ENCODE data around the gene CAMTA1.

CAMTA1 gene

DNA sequence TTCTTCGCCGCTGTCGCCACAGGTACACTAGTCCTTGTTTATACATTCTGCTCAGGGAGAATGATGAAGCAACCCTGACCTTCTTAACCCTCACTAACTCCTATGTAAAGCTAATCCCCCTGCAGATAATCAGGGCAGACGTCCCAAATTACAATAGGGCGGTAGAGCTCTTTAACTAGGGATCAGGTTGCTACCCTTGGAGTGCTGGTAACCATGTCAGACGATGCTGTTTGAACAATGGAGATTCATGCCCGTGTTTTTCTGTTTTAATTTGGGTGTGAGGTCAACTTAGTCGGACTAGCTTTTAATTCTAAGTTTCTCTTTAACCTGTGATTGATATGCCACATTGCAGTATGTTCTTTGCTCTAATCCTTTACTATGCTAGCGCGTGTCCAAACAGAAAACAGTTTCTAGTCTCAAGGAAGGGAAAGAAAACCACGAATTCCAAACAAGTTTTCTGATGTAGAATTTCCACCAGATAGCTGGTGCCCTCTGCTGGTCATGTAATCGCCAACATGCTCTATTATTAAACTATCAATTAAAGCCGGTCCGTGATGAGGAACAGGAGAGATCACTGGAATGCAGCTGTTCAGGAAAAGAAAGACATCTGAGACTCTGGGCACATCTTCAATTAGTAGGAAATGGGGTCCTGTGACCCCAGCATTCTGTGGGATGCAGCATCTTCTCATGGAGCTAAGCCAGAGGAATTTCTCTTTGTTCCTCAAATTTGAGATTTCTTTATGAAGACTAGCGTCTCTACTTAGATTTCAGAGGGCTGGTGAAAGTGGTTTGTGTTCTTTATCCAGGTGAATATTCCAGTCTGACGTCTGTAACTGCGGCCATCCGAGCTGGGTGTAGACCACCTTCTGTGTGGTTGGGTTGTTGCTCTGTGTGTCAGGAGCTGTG is 967.5 kb downstream of the CAMTA1 start (continued):
- no peak for TF ChIP-seq ZNF311 (tag by site-specific recombination; IDR thresholded peaks at IDR 0.05; ENCODE audit: borderline replicate concordance)
- TF ChIP-seq SCRT2 (tag by site-specific recombination; IDR thresholded peaks at IDR 0.05): no peak
- TF ChIP-seq ZNF777 (tag by site-specific recombination; IDR thresholded peaks at IDR 0.05; ENCODE audit: borderline replicate concordance): no peak
- no peak for TF ChIP-seq SETDB1 (IDR thresholded peaks at IDR 0.05; ENCODE audit: insufficient read length, low read length)
- TF ChIP-seq INSM2 (tag by site-specific recombination; IDR thresholded peaks at IDR 0.05): no peak
- TF ChIP-seq ZNF654 (tag by site-specific recombination; IDR thresholded peaks at IDR 0.05; ENCODE audit: low read depth): peak; percentile 55
- TF ChIP-seq ZNF23 (tag by site-specific recombination; IDR thresholded peaks at IDR 0.05; ENCODE audit: borderline replicate concordance): no peak
- TF ChIP-seq, protein P1, sequence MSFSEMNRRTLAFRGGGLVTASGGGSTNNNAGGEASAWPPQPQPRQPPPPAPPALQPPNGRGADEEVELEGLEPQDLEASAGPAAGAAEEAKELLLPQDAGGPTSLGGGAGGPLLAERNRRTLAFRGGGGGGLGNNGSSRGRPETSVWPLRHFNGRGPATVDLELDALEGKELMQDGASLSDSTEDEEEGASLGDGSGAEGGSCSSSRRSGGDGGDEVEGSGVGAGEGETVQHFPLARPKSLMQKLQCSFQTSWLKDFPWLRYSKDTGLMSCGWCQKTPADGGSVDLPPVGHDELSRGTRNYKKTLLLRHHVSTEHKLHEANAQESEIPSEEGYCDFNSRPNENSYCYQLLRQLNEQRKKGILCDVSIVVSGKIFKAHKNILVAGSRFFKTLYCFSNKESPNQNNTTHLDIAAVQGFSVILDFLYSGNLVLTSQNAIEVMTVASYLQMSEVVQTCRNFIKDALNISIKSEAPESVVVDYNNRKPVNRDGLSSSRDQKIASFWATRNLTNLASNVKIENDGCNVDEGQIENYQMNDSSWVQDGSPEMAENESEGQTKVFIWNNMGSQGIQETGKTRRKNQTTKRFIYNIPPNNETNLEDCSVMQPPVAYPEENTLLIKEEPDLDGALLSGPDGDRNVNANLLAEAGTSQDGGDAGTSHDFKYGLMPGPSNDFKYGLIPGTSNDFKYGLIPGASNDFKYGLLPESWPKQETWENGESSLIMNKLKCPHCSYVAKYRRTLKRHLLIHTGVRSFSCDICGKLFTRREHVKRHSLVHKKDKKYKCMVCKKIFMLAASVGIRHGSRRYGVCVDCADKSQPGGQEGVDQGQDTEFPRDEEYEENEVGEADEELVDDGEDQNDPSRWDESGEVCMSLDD (tag by site-specific recombination; IDR thresholded peaks at IDR 0.05): no peak
- TF ChIP-seq ZNF580 (tag by site-specific recombination; IDR thresholded peaks at IDR 0.05): no peak
- TF ChIP-seq ZNF555 (tag by site-specific recombination; conservative IDR thresholded peaks at IDR 0.05): no peak
- no peak for TF ChIP-seq YY2 (tag by site-specific recombination; IDR thresholded peaks at IDR 0.05)
- TF ChIP-seq ZNF585B (tag by site-specific recombination; IDR thresholded peaks at IDR 0.05): no peak
- TF ChIP-seq, protein P2, sequence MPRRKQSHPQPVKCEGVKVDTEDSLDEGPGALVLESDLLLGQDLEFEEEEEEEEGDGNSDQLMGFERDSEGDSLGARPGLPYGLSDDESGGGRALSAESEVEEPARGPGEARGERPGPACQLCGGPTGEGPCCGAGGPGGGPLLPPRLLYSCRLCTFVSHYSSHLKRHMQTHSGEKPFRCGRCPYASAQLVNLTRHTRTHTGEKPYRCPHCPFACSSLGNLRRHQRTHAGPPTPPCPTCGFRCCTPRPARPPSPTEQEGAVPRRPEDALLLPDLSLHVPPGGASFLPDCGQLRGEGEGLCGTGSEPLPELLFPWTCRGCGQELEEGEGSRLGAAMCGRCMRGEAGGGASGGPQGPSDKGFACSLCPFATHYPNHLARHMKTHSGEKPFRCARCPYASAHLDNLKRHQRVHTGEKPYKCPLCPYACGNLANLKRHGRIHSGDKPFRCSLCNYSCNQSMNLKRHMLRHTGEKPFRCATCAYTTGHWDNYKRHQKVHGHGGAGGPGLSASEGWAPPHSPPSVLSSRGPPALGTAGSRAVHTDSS (tag by site-specific recombination; IDR thresholded peaks at IDR 0.05): no peak
- no peak for TF ChIP-seq ZNF785 (tag by site-specific recombination; IDR thresholded peaks at IDR 0.05)
- TF ChIP-seq, protein P3, sequence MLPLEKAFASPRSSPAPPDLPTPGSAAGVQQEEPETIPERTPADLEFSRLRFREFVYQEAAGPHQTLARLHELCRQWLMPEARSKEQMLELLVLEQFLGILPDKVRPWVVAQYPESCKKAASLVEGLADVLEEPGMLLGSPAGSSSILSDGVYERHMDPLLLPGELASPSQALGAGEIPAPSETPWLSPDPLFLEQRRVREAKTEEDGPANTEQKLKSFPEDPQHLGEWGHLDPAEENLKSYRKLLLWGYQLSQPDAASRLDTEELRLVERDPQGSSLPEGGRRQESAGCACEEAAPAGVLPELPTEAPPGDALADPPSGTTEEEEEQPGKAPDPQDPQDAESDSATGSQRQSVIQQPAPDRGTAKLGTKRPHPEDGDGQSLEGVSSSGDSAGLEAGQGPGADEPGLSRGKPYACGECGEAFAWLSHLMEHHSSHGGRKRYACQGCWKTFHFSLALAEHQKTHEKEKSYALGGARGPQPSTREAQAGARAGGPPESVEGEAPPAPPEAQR (tag by site-specific recombination; IDR thresholded peaks at IDR 0.05): no peak
- no peak for TF ChIP-seq ZNF707 (tag by site-specific recombination; IDR thresholded peaks at IDR 0.05)
- 0 out of 2 replicates have a peak, but pooled peaks have one; percentile 13 for TF ChIP-seq KLF1 (tag by site-specific recombination; IDR thresholded peaks at IDR 0.05)
- no peak for TF ChIP-seq ZSCAN30 (tag by site-specific recombination; IDR thresholded peaks at IDR 0.05)
- TF ChIP-seq ZNF223 (tag by site-specific recombination; IDR thresholded peaks at IDR 0.05): no peak
- TF ChIP-seq ZNF341 (tag by site-specific recombination; IDR thresholded peaks at IDR 0.05; ENCODE audit: low read depth): no peak
- TF ChIP-seq ZNF155 (tag by site-specific recombination; IDR thresholded peaks at IDR 0.05): no peak
- TF ChIP-seq ZBTB20 (tag by site-specific recombination; IDR thresholded peaks at IDR 0.05): no peak
- no peak for TF ChIP-seq ZNF133 (tag by site-specific recombination; IDR thresholded peaks at IDR 0.05)
- TF ChIP-seq, protein P4, sequence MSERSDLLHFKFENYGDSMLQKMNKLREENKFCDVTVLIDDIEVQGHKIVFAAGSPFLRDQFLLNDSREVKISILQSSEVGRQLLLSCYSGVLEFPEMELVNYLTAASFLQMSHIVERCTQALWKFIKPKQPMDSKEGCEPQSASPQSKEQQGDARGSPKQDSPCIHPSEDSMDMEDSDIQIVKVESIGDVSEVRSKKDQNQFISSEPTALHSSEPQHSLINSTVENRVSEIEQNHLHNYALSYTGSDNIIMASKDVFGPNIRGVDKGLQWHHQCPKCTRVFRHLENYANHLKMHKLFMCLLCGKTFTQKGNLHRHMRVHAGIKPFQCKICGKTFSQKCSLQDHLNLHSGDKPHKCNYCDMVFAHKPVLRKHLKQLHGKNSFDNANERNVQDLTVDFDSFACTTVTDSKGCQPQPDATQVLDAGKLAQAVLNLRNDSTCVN (tag by site-specific recombination; optimal IDR thresholded peaks at IDR 0.05): no peak
- TF ChIP-seq MZF1 (tag by site-specific recombination; IDR thresholded peaks at IDR 0.05; ENCODE audit: borderline replicate concordance): peak; percentile 54; the same call in 1 of the 2 replicates
- no peak for TF ChIP-seq KLF8 (tag by site-specific recombination; IDR thresholded peaks at IDR 0.05)
- TF ChIP-seq PRDM10 (tag by site-specific recombination; IDR thresholded peaks at IDR 0.05): no peak

Measured in HEK293 (cell line).